Activated naive CD4-positive, alpha-beta T cell treated with anti-CD3 and anti-CD28 coated beads, Interleukin-2, amount 50 U/mL, for 72 hours (primary cell): ENCODE results near the gene ACAP1. TPM values are rescaled to one million over a fixed set of nuclear protein-coding genes. Genes with fewer than 3 reads are reported as not detected.

Source experiments
- ATAC-seq, 2 donors: fragments of 150-1000 bp; cut with Tn5 transposase; 2 replicates each; pipeline ENCODE4 v1.10.0; 2021; ENCODE audit warnings: mild to moderate bottlenecking in 2 of 2, moderate library complexity in 2 of 2
- DNase-seq, 2 donors: peaks; one replicate each; pipeline ENCODE4 v3.0.0; 2021 to 2022; ENCODE audit warnings: low spot score in 2 of 2
- H3K27ac Mint-ChIP-seq, 2 donors: one replicate each; pipeline ENCODE4 v1.8.0; 2022; ENCODE audit warnings: mild to moderate bottlenecking in 2 of 2, mixed read lengths in 2 of 2
- H3K36me3 Mint-ChIP-seq, 2 donors: one replicate each; pipeline ENCODE4 v1.8.0; 2022; ENCODE audit warnings: mixed read lengths in 2 of 2
- H3K9me3 Mint-ChIP-seq, 2 donors: one replicate each; pipeline ENCODE4 v1.8.0; 2022; ENCODE audit warnings: mixed read lengths in 2 of 2
- total RNA-seq, 2 donors: library from RNA; stranded (reverse); gene quantifications; one replicate each; pipeline ENCODE4 v1.2.3, GENCODE V29; 2022

The ACAP1 gene
- total RNA-seq, 2 donors from 2014 or later, result 400 to 610 TPM

DNA sequence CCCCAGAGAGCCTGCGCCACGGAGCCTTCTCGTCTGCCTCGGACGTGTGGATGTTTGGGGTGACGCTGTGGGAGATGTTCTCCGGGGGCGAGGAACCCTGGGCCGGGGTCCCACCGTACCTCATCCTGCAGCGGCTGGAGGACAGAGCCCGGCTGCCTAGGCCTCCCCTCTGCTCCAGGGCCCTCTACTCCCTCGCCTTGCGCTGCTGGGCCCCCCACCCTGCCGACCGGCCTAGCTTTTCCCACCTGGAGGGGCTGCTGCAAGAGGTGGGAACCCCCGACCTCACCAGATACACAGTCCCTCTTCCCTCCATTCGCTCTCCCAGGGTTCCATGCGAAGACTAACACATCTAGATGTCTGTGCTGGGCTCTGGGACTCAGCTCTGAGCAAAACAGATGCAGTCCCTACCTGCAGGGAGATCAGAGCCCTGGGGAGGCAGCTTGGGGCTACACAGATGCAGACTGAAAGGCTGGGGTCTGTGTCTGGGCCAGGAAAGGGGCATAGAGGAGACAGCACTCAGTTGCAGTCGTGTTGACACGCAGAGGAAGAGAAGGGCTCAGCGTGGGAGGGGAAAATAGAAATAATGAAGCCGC is 48.3 kb downstream of the ACAP1 start:
- no peak for DNase-seq
- no peaks in the 10 kb centered on the region for H3K9me3 Mint-ChIP-seq
- H3K27ac Mint-ChIP-seq, result peak overlapping the region in 1 of 2 donors; percentile 54
- ATAC-seq, result no peak
- no peaks in the 10 kb centered on the region for H3K36me3 Mint-ChIP-seq

GRCh38 chr17:7388856-7389255 is 52.5 kb downstream of the ACAP1 start:
- DNase-seq, result no peak
- no peaks in the 10 kb centered on the region for H3K9me3 Mint-ChIP-seq
- H3K27ac Mint-ChIP-seq, result no peak overlapping the region
- no peak for ATAC-seq
- peaks cover 9 to 12% of the 10 kb centered on the region in 2 donors for H3K36me3 Mint-ChIP-seq

- ATAC-seq (no peak), DNase-seq (no peak)
- Mint-ChIP-seq H3K27ac (no peak overlapping the region), H3K36me3 (peaks cover 9 to 19% of the 10 kb centered on the region in 2 donors), H3K9me3 (no peaks in the 10 kb centered on the region)
Measured at GRCh38 chr17:7389924-7390910, 53.9 kb downstream of the ACAP1 start.

DNA sequence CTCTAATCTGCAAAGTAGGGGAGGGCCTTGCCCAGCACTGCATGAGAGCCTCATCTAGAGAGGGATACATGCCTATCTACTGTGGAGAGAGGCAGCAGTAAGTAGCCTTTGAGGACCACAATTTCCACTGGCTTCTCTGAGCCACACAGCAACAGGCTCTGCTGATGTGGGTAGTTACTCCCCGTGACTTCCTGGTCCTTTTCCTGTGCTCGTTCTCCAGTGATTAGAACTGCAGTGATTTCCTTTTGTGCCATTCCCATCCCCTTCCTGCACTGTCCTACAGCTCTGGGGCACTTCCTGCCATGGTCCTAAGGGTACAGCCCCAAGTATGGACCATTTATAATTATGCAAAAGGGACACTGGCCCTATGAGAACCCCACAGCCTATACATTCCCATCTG is 55.0 kb downstream of the ACAP1 start:
- ATAC-seq (no peak), DNase-seq (no peak)
- Mint-ChIP-seq H3K27ac (no peak overlapping the region), H3K36me3 (peaks cover 9 to 19% of the 10 kb centered on the region in 2 donors), H3K9me3 (no peaks in the 10 kb centered on the region)

GRCh38 chr17:7392696-7393612 is 56.6 kb downstream of the ACAP1 start:
- DNase-seq (no peak), ATAC-seq (no peak)
- H3K27ac Mint-ChIP-seq, result peak overlapping the region in 1 of 2 donors; percentile 44
- H3K36me3 Mint-ChIP-seq, result peaks cover 9 to 19% of the 10 kb centered on the region in 2 donors
- H3K9me3 Mint-ChIP-seq, result no peaks in the 10 kb centered on the region

DNA sequence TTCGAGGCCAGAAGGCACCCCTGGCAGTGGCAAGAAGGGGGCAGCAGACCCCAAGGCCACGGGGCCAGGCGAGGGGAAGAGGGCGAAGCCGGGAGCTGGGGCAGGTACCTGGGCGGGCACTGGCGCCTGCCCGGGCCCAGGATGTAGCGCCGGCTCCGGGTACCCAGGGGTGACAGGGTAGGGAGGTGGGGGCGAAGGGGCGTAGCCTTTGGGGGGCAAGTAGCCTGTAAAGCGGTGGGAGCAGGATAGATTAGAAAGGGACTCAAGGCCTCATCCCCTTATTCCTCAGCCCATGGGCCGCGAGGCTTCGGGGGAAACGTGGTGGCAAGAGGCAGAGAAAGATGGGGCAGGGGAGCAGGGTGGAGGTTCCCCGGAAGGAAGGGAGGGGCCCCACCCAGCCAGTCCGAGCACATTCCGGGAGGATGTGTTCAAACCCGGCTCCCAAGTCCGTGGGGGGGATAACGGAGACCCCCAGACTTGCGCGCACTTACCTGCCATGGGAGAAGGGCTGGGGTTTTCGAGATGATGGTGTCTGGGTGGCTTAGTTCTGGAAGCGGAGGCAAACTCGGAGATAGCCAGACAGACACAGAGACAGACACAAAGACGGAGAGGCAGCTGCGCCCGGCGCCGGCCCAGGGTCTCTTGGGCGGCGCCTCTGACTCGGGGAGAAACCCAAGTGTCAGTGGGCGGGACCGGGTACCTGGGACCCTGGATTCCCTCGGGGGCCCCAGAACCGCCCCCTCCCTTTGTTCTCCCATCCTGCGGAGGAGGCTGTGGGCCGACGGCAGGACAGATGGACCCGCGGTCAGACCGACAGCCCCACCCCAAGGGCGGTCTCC is 57.5 kb downstream of the ACAP1 start:
- no peaks in the 10 kb centered on the region for H3K9me3 Mint-ChIP-seq
- H3K36me3 Mint-ChIP-seq, result peaks cover 9 to 19% of the 10 kb centered on the region in 2 donors
- no peak for DNase-seq
- peak; percentile 44 to 64 for ATAC-seq
- H3K27ac Mint-ChIP-seq, result peak overlapping the region; percentile 79 to 89

- Mint-ChIP-seq H3K27ac (peak within 1 kb of the TSS; percentile 86 to 95), H3K9me3 (no peaks in the 10 kb centered on the region), H3K36me3 (peaks cover 9 to 19% of the 10 kb centered on the region in 2 donors)
- DNase-seq, result peak; percentile 88 to 90
- ATAC-seq, result peak; percentile 88 to 90
Measured at GRCh38 chr17:7394452-7395191, 58.3 kb downstream of the ACAP1 start, which contains the start of gene PLSCR3. PLSCR3 (minus strand) TSS chr17:7394525; CDS start chr17:7394110, 415 bp downstream.

GRCh38 chr17:7396147-7396546 is 59.8 kb downstream of the ACAP1 start:
- no peak for ATAC-seq
- H3K9me3 Mint-ChIP-seq, result no peaks in the 10 kb centered on the region
- H3K36me3 Mint-ChIP-seq, result peaks cover 9 to 19% of the 10 kb centered on the region in 2 donors
- no peak for DNase-seq
- no peak overlapping the region for H3K27ac Mint-ChIP-seq

- DNase-seq (no peak), ATAC-seq (no peak)
- peaks cover 0 to 9% of the 10 kb centered on the region in 2 donors for H3K36me3 Mint-ChIP-seq
- H3K9me3 Mint-ChIP-seq, result no peaks in the 10 kb centered on the region
- no peak overlapping the region for H3K27ac Mint-ChIP-seq
Measured at GRCh38 chr17:7398612-7399011, 62.3 kb downstream of the ACAP1 start.

Other genes starting within 250 kb of the ACAP1 start
- not detected for gene ASGR2, start 221.7 kb upstream of the ACAP1 start, total RNA-seq
- 1 to 10 TPM; 2.0 to 3.9 TPM for gene ASGR1, start 157.2 kb upstream of the ACAP1 start, total RNA-seq
- gene DLG4, start 116.7 kb upstream of the ACAP1 start, total RNA-seq, result 10 to 100 TPM; 20.1 to 27.1 TPM
- gene ACADVL, start 116.6 kb upstream of the ACAP1 start, total RNA-seq, result 100 to 1,000 TPM; 360 to 445 TPM
- 10 to 100 TPM; 56.2 to 73.4 TPM for gene DVL2, start 102.0 kb upstream of the ACAP1 start, total RNA-seq
- 10 to 100 TPM; 25.9 to 52.4 TPM for gene PHF23, start 97.1 kb upstream of the ACAP1 start, total RNA-seq
- 100 to 1,000 TPM; 167 to 298 TPM for gene GABARAP, start 94.1 kb upstream of the ACAP1 start, total RNA-seq
- 100 to 1,000 TPM; 171 to 179 TPM for gene CTDNEP1, start 84.8 kb upstream of the ACAP1 start, total RNA-seq
- gene ELP5, start 84.3 kb upstream of the ACAP1 start, total RNA-seq, result 10 to 100 TPM; 45.6 to 62.3 TPM
- gene CLDN7, start 74.1 kb upstream of the ACAP1 start, total RNA-seq, result 1 to 10 TPM in 1 of 2 donors, under 1 TPM in 1; 0.55 to 1.5 TPM
- gene SLC2A4, start 54.8 kb upstream of the ACAP1 start, total RNA-seq, result under 1 TPM in 1 of 2 donors, not detected in 1; 0.51 TPM
- gene YBX2, start 41.9 kb upstream of the ACAP1 start, total RNA-seq, result 1 to 10 TPM in 1 of 2 donors, under 1 TPM in 1; 0.18 to 1.7 TPM
- 100 to 1,000 TPM; 493 to 836 TPM for gene EIF5A, start 28.9 kb upstream of the ACAP1 start, total RNA-seq
- gene GPS2, start 21.2 kb upstream of the ACAP1 start, total RNA-seq, result 10 to 100 TPM; 36.3 to 48.6 TPM
- 10 to 100 TPM; 24.8 to 32.7 TPM for gene NEURL4, start 7.2 kb upstream of the ACAP1 start, total RNA-seq
- gene KCTD11, start 15.6 kb downstream of the ACAP1 start, total RNA-seq, result 10 to 100 TPM in 1 of 2 donors, 1 to 10 TPM in 1; 3.6 to 10.1 TPM
- under 1 TPM in 1 of 2 donors, not detected in 1; 0.21 TPM for gene TMEM95, start 18.6 kb downstream of the ACAP1 start, total RNA-seq
- gene TNK1, start 44.6 kb downstream of the ACAP1 start, total RNA-seq, result 1 to 10 TPM; 2.7 to 5.3 TPM
- 10 to 100 TPM; 58.2 to 77.5 TPM for gene PLSCR3, start 58.0 kb downstream of the ACAP1 start, total RNA-seq
- gene TMEM256, start 67.6 kb downstream of the ACAP1 start, total RNA-seq, result 100 to 1,000 TPM in 1 of 2 donors, 10 to 100 TPM in 1; 78.9 to 114 TPM
- 10 to 100 TPM; 14.5 to 15.8 TPM for gene NLGN2, start 71.3 kb downstream of the ACAP1 start, total RNA-seq
- gene SPEM1, start 83.8 kb downstream of the ACAP1 start, total RNA-seq, result not detected
- under 1 TPM in 1 of 2 donors, not detected in 1; 0.14 TPM for gene SPEM2, start 89.1 kb downstream of the ACAP1 start, total RNA-seq
- gene SPEM3, start 92.3 kb downstream of the ACAP1 start, total RNA-seq, result not detected
- gene TMEM102, start 98.9 kb downstream of the ACAP1 start, total RNA-seq, result 10 to 100 TPM in 1 of 2 donors, 1 to 10 TPM in 1; 9.2 to 13.2 TPM
- gene FGF11, start 103.0 kb downstream of the ACAP1 start, total RNA-seq, result 10 to 100 TPM in 1 of 2 donors, 1 to 10 TPM in 1; 2.6 to 35.5 TPM
- gene CHRNB1, start 108.5 kb downstream of the ACAP1 start, total RNA-seq, result 10 to 100 TPM; 12.1 to 17.6 TPM
- 10 to 100 TPM; 21.8 to 26.5 TPM for gene ZBTB4, start 143.1 kb downstream of the ACAP1 start, total RNA-seq
- gene SLC35G6, start 144.9 kb downstream of the ACAP1 start, total RNA-seq, result not detected
- gene POLR2A, start 147.8 kb downstream of the ACAP1 start, total RNA-seq, result 100 to 1,000 TPM; 280 to 333 TPM
- gene TNFSF12, start 212.5 kb downstream of the ACAP1 start, total RNA-seq, result 10 to 100 TPM; 16.4 to 18.9 TPM
- 1 to 10 TPM; 4.6 to 6.0 TPM for gene TNFSF13, start 222.2 kb downstream of the ACAP1 start, total RNA-seq
- 10 to 100 TPM; 42.9 to 46.3 TPM for gene SENP3, start 225.4 kb downstream of the ACAP1 start, total RNA-seq
- gene CD68, start 243.1 kb downstream of the ACAP1 start, total RNA-seq, result 10 to 100 TPM in 1 of 2 donors, 1 to 10 TPM in 1; 7.6 to 12.7 TPM
- 10 to 100 TPM; 52.1 to 60.6 TPM for gene MPDU1, start 247.3 kb downstream of the ACAP1 start, total RNA-seq